Mammary epithelial cell (primary cell): ENCODE data around the gene IL12RB2.

ENCODE experiments used
- CTCF ChIP-seq, 2 donors: IDR thresholded peaks in 1 of 2; conservative IDR thresholded peaks in 1 of 2; 2 replicates each; pipeline ENCODE4 v1.5.1; 2011 to 2012; ENCODE audit warnings: inconsistent platforms in 2 of 2, low read length in 2 of 2, mild to moderate bottlenecking in 2 of 2, control low read depth in 1 of 2, low read depth in 1 of 2; ENCODE audit not compliant: insufficient read depth in 1 of 2; ENCODE audit errors: extremely low read depth in 1 of 2
- EZH2 ChIP-seq: IDR thresholded peaks from 2 replicates; pipeline ENCODE4 v1.6.1; 2012; ENCODE audit warnings: low read length, inconsistent platforms, borderline replicate concordance

GRCh38 chr1:67408148-67408547 is 100.5 kb downstream of the IL12RB2 start:
- TF ChIP-seq CTCF (conservative IDR thresholded peaks at IDR 0.05 in 1 of 2, IDR thresholded peaks at IDR 0.05 in 1 of 2; ENCODE audit: extremely low read depth in 1 of 2, insufficient read depth in 1 of 2, low read depth in 1 of 2, low read length in 2 of 2) (no peak), EZH2 (no peak)
